K562 (cell line): Measurements from ENCODE around the gene RNGTT. TPM values are rescaled to one million over a fixed set of nuclear protein-coding genes. Genes with fewer than 3 reads are reported as not detected.

Experiments used
- ATAC-seq: fragments of 200-7000 bp; cut with Tn5 transposase; 3 replicates; pipeline ENCODE4 v1.9.1; 2020; ENCODE audit warnings: moderate library complexity
- BruUV-seq: library from RNA; stranded (reverse); fragments of 400-500 nt; replicated peaks from 2 replicates; lab custom pipeline; 2021; lab: Mats Ljungman, UMichigan
- CTCF ChIA-PET: fragments of 300-600 bp; formaldehyde crosslinking; extraction: SDS; loops from one replicate; lab custom pipeline; 2021; ENCODE audit warnings: low intra/inter-chr PET ratio; lab: Yijun Ruan, JAX
- POLR2A ChIA-PET: fragments of 300-600, 350-650 bp; sonication (Branson Sonifier 250); formaldehyde crosslinking; extraction: SDS; loops from one replicate; lab custom pipeline; 2021; ENCODE audit warnings: antibody characterized with exemption, inconsistent platforms; lab: Yijun Ruan, JAX
- DNase-seq, 4 experiments: peaks; one replicate each; pipeline versions ENCODE4 v3.0.0 to v3.0.0-alpha.2; 2011 to 2018; ENCODE audit warnings: low spot score in 3 of 4, mixed read lengths in 3 of 4; ENCODE audit errors: extremely low read depth in 1 of 4
- FAIRE-seq: peaks from 2 replicates; lab custom pipeline; 2011; peaks lifted over from hg19 to GRCh38; lab: Jason Lieb, UNC
- H2AFZ ChIP-seq: 2 replicates; pipeline ENCODE4 v1.6.0; 2011; ENCODE audit warnings: low read depth, low read length, control low read depth, inconsistent platforms
- H3K27ac ChIP-seq: fragments of 200-600 bp; 3 replicates; pipeline ENCODE4 v1.8.0; 2011; ENCODE audit warnings: low read depth, mild to moderate bottlenecking, control low read depth, inconsistent platforms, low read length, moderate library complexity, mixed read lengths; ENCODE audit errors: extremely low read depth
- H3K27me3 ChIP-seq, 2 experiments: fragments of 300-600 bp in 1 of 2; 2 replicates in 1 of 2; 3 replicates in 1 of 2; pipeline versions ENCODE4 v1.6.0 to v1.8.0; 2011; ENCODE audit warnings: inconsistent platforms in 2 of 2, low read length in 2 of 2, mild to moderate bottlenecking in 1 of 2, mixed read lengths in 1 of 2, moderate library complexity in 1 of 2; ENCODE audit not compliant: control insufficient read depth in 2 of 2, insufficient read depth in 2 of 2
- H3K36me3 ChIP-seq: fragments of 300-600 bp; 3 replicates; pipeline ENCODE4 v1.8.0; 2011; ENCODE audit warnings: mild to moderate bottlenecking, low read length, inconsistent platforms; ENCODE audit not compliant: control insufficient read depth, insufficient read depth
- H3K4me1 ChIP-seq, 2 experiments: fragments of 200-600 bp in 1 of 2; replicated peaks in 1 of 2; 2 replicates in 1 of 2; 3 replicates in 1 of 2; pipeline versions ENCODE4 v1.5.1 to v1.8.0; 2011; ENCODE audit warnings: inconsistent platforms in 2 of 2, low read length in 2 of 2, mild to moderate bottlenecking in 1 of 2, mixed read lengths in 1 of 2, moderate library complexity in 1 of 2; ENCODE audit not compliant: control insufficient read depth in 2 of 2, insufficient read depth in 2 of 2
- H3K4me2 ChIP-seq: 2 replicates; pipeline ENCODE4 v1.6.1; 2011; ENCODE audit warnings: low read length, control low read depth, inconsistent platforms, mixed read lengths; ENCODE audit not compliant: insufficient read depth
- H3K4me3 ChIP-seq: fragments of 200-600 bp; sonication (generic), shearing (Covaris generic); 2 replicates; pipeline ENCODE4 v1.5.1; 2016; ENCODE audit warnings: control low read depth, inconsistent platforms
- H3K79me2 ChIP-seq: fragments of 200-600 bp; 3 replicates; pipeline ENCODE4 v1.8.0; 2011; ENCODE audit warnings: low read length, inconsistent platforms; ENCODE audit not compliant: control insufficient read depth, insufficient read depth
- H3K9ac ChIP-seq, 2 experiments: 2 replicates each; pipeline versions ENCODE4 v1.6.0 to v1.6.1; 2011; ENCODE audit warnings: low read depth in 2 of 2, low read length in 2 of 2, control low read depth in 1 of 2, inconsistent platforms in 1 of 2, mild to moderate bottlenecking in 1 of 2, mixed read lengths in 1 of 2; ENCODE audit not compliant: insufficient read depth in 1 of 2
- H3K9me1 ChIP-seq: one replicate; pipeline ENCODE4 v1.6.0; 2011; ENCODE audit warnings: inconsistent platforms, mild to moderate bottlenecking, low read length, moderate library complexity; ENCODE audit not compliant: control insufficient read depth, insufficient read depth
- H3K9me3 ChIP-seq: replicated peaks from 2 replicates; pipeline ENCODE4 v1.5.1; 2011; ENCODE audit warnings: low read depth, low read length, inconsistent platforms; ENCODE audit not compliant: control insufficient read depth, insufficient read depth
- H4K20me1 ChIP-seq: replicated peaks from 2 replicates; pipeline ENCODE4 v1.6.1; 2011; ENCODE audit warnings: low read length, inconsistent platforms, mixed read lengths; ENCODE audit not compliant: control insufficient read depth, insufficient read depth
- CCNT2 ChIP-seq: IDR thresholded peaks from 2 replicates; pipeline ENCODE4 v1.6.1; 2011; ENCODE audit warnings: borderline replicate concordance, low read depth, mild to moderate bottlenecking, moderate library complexity, mixed read lengths, low read length; ENCODE audit not compliant: insufficient read length; ENCODE audit errors: extremely low read depth
- ZNF407 ChIP-seq: fragments of 450-650 bp; IDR thresholded peaks from 2 replicates; pipeline ENCODE4 v1.6.1; 2016; ENCODE audit warnings: low read depth
- WGBS: fragments of 100-300 bp; shearing (Covaris generic); methylation state at CpG from one replicate; pipeline ENCODE4 v1.1.6; 2016; ENCODE audit warnings: low coverage, mixed read lengths; ENCODE audit not compliant: insufficient coverage; ENCODE audit errors: missing lambda C conversion rate; 5-methylcytosine and 5-hydroxymethylcytosine counted together
- in situ Hi-C: fragments of 300-500 bp; cut with MboI; formaldehyde crosslinking; loops from 4 replicates; pipeline ENCODE4 v1.15.0; 2018; ENCODE audit warnings: inconsistent platforms, mixed read lengths
- intact Hi-C: fragments of 100-400 bp; cut with micrococcal nuclease; formaldehyde crosslinking; loops from 2 replicates; pipeline ENCODE4 v1.14.2; 2022
- polyA plus RNA-seq, 8 experiments: library from polyadenylated mRNA; depleted of rRNA in 4 of 8; stranded (reverse) in 5 of 8; unstranded in 3 of 8; fragments of >200 nt; fragmentation: Nextera tagmentation in 2 of 8; fragmentation: Illumina TruSeq in 1 of 8; extraction: Ambion mirVana in 2 of 8; extraction: Trizol in 1 of 8; gene quantifications; 2 replicates each; pipeline versions ENCODE4 v1.2.1 to v1.2.3, GENCODE V29; 2011 to 2014; ENCODE audit warnings: inconsistent platforms in 1 of 8, missing spikeins in 1 of 8
- total RNA-seq, 7 experiments: library from RNA; depleted of rRNA in 6 of 7; stranded (reverse); fragments of >200 nt in 6 of 7; fragmentation: Illumina TruSeq in 2 of 7; extraction: Trizol in 2 of 7; gene quantifications; 2 replicates each; pipeline versions ENCODE4 v1.2.1 to v1.2.3, GENCODE V29; 2011 to 2021; ENCODE audit warnings: low replicate concordance in 1 of 7

RNGTT gene
- total and polyA plus RNA-seq, 9 of the 15 experiments (the other 6 are each of a cell fraction or from before 2014, with no cell fraction given) = 6.1 to 31.7 (median 19.5) TPM

- BruUV-seq = no TSS peak
- in situ Hi-C loops (no loop called here), intact Hi-C loops (no loop called here)
- no peaks in the 10 kb centered on the region for H3K9me3 ChIP-seq
- no peaks in the 10 kb centered on the region for H3K4me1 ChIP-seq
- CTCF ChIA-PET = no interaction called here
- no peak overlapping the region for H3K4me2 ChIP-seq
- no peaks in the 10 kb centered on the region for H3K9me1 ChIP-seq
- POLR2A ChIA-PET = no interaction called here
- FAIRE-seq = no peak
- H3K27me3 ChIP-seq = no peaks in the 10 kb centered on the region
- TF ChIP-seq ZNF407 = no peak
- TF ChIP-seq CCNT2 = no peak
- TF ChIP-seq, all 486 proteins: peak for 0
- Histone ChIP-seq H3K27ac (no peak overlapping the region), H3K36me3 (no peaks in the 10 kb centered on the region), H2AFZ (no peak overlapping the region), H3K9ac (no peak overlapping the region), H3K4me3 (no peak overlapping the region), H4K20me1 (no peaks in the 10 kb centered on the region), H3K79me2 (no peaks in the 10 kb centered on the region)
- WGBS = 100% methylated on average over 4 of the region's 4 CpGs
- DNase-seq (no peak), ATAC-seq (no peak)
Observed at GRCh38 chr6:88730611-88731011, 232.8 kb downstream of the RNGTT start.
